GM20431 (cell line): Measurements from ENCODE around the gene KIF1B.

Source experiments
- in situ Hi-C: fragments of 300-500 bp; cut with MseI, MboI; formaldehyde crosslinking; loops from one replicate; pipeline ENCODE4 v1.15.0; 2020; ENCODE audit warnings: low sequenced_read_pairs; ENCODE audit not compliant: unreplicated experiment

KIF1B gene

GRCh38 chr1:10378081-10378841, 167.9 kb downstream of the KIF1B start:
- in situ Hi-C loops, result no loop called here

GRCh38 chr1:10379101-10379620, 168.8 kb downstream of the KIF1B start:
- in situ Hi-C loops, result no loop called here

- in situ Hi-C loops, result no loop called here
Observed at GRCh38 chr1:10379676-10380075, 169.3 kb downstream of the KIF1B start.

GRCh38 chr1:10380594-10381275, 170.4 kb downstream of the KIF1B start:
- in situ Hi-C loops, result no loop called here

GRCh38 chr1:10383630-10384029, 173.3 kb downstream of the KIF1B start:
- in situ Hi-C loops, result no loop called here

GRCh38 chr1:10384219-10384618, 173.8 kb downstream of the KIF1B start:
- in situ Hi-C loops, result no loop called here

- in situ Hi-C loops, result no loop called here
Observed at GRCh38 chr1:10386761-10387676, 176.6 kb downstream of the KIF1B start.

- in situ Hi-C loops, result no loop called here
Observed at GRCh38 chr1:10387677-10388386, 177.5 kb downstream of the KIF1B start.

GRCh38 chr1:10388387-10388715, 178.0 kb downstream of the KIF1B start:
- in situ Hi-C loops, result no loop called here

GRCh38 chr1:10389271-10389973, 179.1 kb downstream of the KIF1B start:
- in situ Hi-C loops, result no loop called here

GRCh38 chr1:10396870-10397269, 186.5 kb downstream of the KIF1B start:
- in situ Hi-C loops, result no loop called here

- in situ Hi-C loops, result no loop called here
Observed at GRCh38 chr1:10398278-10398733, 187.9 kb downstream of the KIF1B start.

- in situ Hi-C loops, result no loop called here
Observed at GRCh38 chr1:10398734-10399443, 188.5 kb downstream of the KIF1B start, which contains the start of gene PGD. TSS of gene PGD (plus strand) at chr1:10399064. CDS start at chr1:10399118, 54 bp downstream.

- in situ Hi-C loops, result no loop called here
Observed at GRCh38 chr1:10399444-10399941, 189.1 kb downstream of the KIF1B start.

- in situ Hi-C loops, result no loop called here
Observed at GRCh38 chr1:10400013-10400412, 189.6 kb downstream of the KIF1B start.

- in situ Hi-C loops, result no loop called here
Observed at GRCh38 chr1:10401281-10401680, 190.9 kb downstream of the KIF1B start.

GRCh38 chr1:10402729-10403274, 192.4 kb downstream of the KIF1B start:
- in situ Hi-C loops, result no loop called here

GRCh38 chr1:10407201-10407600, 196.8 kb downstream of the KIF1B start:
- in situ Hi-C loops, result no loop called here
